NCI-H510A (cell line): ENCODE results near the gene KPNA3.
A peak's percentile ranks its signal among the peaks of the same experiment; 100 is the strongest.
"Not testable (repeated sequence)": the region's sequence is repeated elsewhere in the genome, so short reads cannot be mapped to it uniquely, and the experiment has no call there.

ENCODE experiments used
- DNase-seq: peaks from one replicate; lab custom pipeline; 2025; lab: John Stamatoyannopoulos, UW

Gene KPNA3

GRCh38 chr13:49792550-49793324 is at the start of gene KPNA3:
TSS of gene KPNA3 (minus strand) at chr13:49792682. CDS start at chr13:49792506, 176 bp downstream.
- peak; percentile 86 for DNase-seq

GRCh38 chr13:49841964-49842363 is 49.5 kb upstream of the KPNA3 start:
- DNase-seq: no peak

- no peak for DNase-seq
Measured at GRCh38 chr13:49840675-49841074, 48.2 kb upstream of the KPNA3 start.

GRCh38 chr13:49840266-49840665 is 47.8 kb upstream of the KPNA3 start:
- no peak for DNase-seq

- no peak for DNase-seq
Measured at GRCh38 chr13:49838989-49839388, 46.5 kb upstream of the KPNA3 start.

- DNase-seq: no peak
Measured at GRCh38 chr13:49836516-49836915, 44.0 kb upstream of the KPNA3 start.

- no peak for DNase-seq
Measured at GRCh38 chr13:49833402-49833801, 40.9 kb upstream of the KPNA3 start.

GRCh38 chr13:49831455-49831854 is 39.0 kb upstream of the KPNA3 start:
- DNase-seq: no peak

- no peak for DNase-seq
Measured at GRCh38 chr13:49830721-49831120, 38.2 kb upstream of the KPNA3 start.

- DNase-seq: no peak
Measured at GRCh38 chr13:49829715-49830114, 37.2 kb upstream of the KPNA3 start.

GRCh38 chr13:49828453-49828852 is 36.0 kb upstream of the KPNA3 start:
- DNase-seq: no peak

GRCh38 chr13:49827891-49828290 is 35.4 kb upstream of the KPNA3 start:
- DNase-seq: no peak

GRCh38 chr13:49827336-49827735 is 34.9 kb upstream of the KPNA3 start:
- no peak for DNase-seq

GRCh38 chr13:49821216-49822009 is 28.9 kb upstream of the KPNA3 start:
- DNase-seq: no peak

- no peak for DNase-seq
Measured at GRCh38 chr13:49820591-49821215, 28.2 kb upstream of the KPNA3 start.

- DNase-seq: not testable (repeated sequence)
Measured at GRCh38 chr13:49816047-49816446, 23.6 kb upstream of the KPNA3 start.

- no peak for DNase-seq
Measured at GRCh38 chr13:49814551-49815270, 22.2 kb upstream of the KPNA3 start.

GRCh38 chr13:49812812-49813211 is 20.3 kb upstream of the KPNA3 start:
- no peak for DNase-seq

- DNase-seq: no peak
Measured at GRCh38 chr13:49811527-49811908, 19.0 kb upstream of the KPNA3 start.

GRCh38 chr13:49810567-49811526 is 18.4 kb upstream of the KPNA3 start:
- no peak for DNase-seq

GRCh38 chr13:49807681-49808080 is 15.2 kb upstream of the KPNA3 start:
- no peak for DNase-seq
